Femur (tissue), 1 donor: Measurements from ENCODE around the gene SKIC2.
"Not testable (repeated sequence)": the region's sequence is repeated elsewhere in the genome, so short reads cannot be mapped to it uniquely, and the experiment has no call there.

Experiments
- DNase-seq: peaks from one replicate; pipeline ENCODE4 v3.0.0-alpha.2; 2017

Gene SKIC2

GRCh38 chr6:32005538-32005880, 46.5 kb downstream of the SKIC2 start:
- DNase-seq: not testable (repeated sequence)

GRCh38 chr6:32005991-32006529, 47.1 kb downstream of the SKIC2 start:
- DNase-seq: not testable (repeated sequence)

- DNase-seq: not testable (repeated sequence)
Observed at GRCh38 chr6:32007086-32007485, 48.1 kb downstream of the SKIC2 start.

GRCh38 chr6:32008037-32008436, 49.1 kb downstream of the SKIC2 start:
- DNase-seq: not testable (repeated sequence)

- not testable (repeated sequence) for DNase-seq
Observed at GRCh38 chr6:32008616-32009015, 49.6 kb downstream of the SKIC2 start.

GRCh38 chr6:32009537-32009936, 50.6 kb downstream of the SKIC2 start:
- not testable (repeated sequence) for DNase-seq

- DNase-seq: not testable (repeated sequence)
Observed at GRCh38 chr6:32010856-32011530, 52.0 kb downstream of the SKIC2 start.

GRCh38 chr6:32012941-32013617, 54.1 kb downstream of the SKIC2 start:
- DNase-seq: not testable (repeated sequence)

- not testable (repeated sequence) for DNase-seq
Observed at GRCh38 chr6:32013738-32014137, 54.8 kb downstream of the SKIC2 start.

GRCh38 chr6:32014547-32014946, 55.6 kb downstream of the SKIC2 start, which contains the start of gene C4B:
TSS of gene C4B (plus strand) at chr6:32014795. CDS start at chr6:32014846, 51 bp downstream.
- DNase-seq: not testable (repeated sequence)
